Mucosa of descending colon (tissue), 3 donors: ENCODE data around the gene LZTS2. TPM values are rescaled to one million over a fixed set of nuclear protein-coding genes. Genes with fewer than 3 reads are reported as not detected.

ENCODE experiments used
- ATAC-seq: fragments of 200-7000 bp; cut with Tn5 transposase; one replicate; pipeline ENCODE4 v1.9.1; 2020; ENCODE audit warnings: mild to moderate bottlenecking, moderate library complexity
- DNase-seq, 3 donors: peaks; one replicate each; pipeline ENCODE4 v3.0.0-alpha.2; 2020
- H3K36me3 ChIP-seq: fragments of 200-600 bp; one replicate; pipeline ENCODE4 v1.8.0; 2021; ENCODE audit warnings: low read depth, mild to moderate bottlenecking
- H3K4me1 ChIP-seq: fragments of 200-600 bp; one replicate; pipeline ENCODE4 v1.8.0; 2021; ENCODE audit warnings: low read depth, mild to moderate bottlenecking
- H3K4me3 ChIP-seq: fragments of 200-600 bp; one replicate; pipeline ENCODE4 v1.8.0; 2021; ENCODE audit warnings: mild to moderate bottlenecking
- H3K9me3 ChIP-seq: fragments of 200-600 bp; one replicate; pipeline ENCODE4 v1.8.0; 2021; ENCODE audit warnings: mild to moderate bottlenecking
- intact Hi-C, 2 donors: fragments of 100-400 bp; cut with DNase I in 1 of 2; cut with micrococcal nuclease in 1 of 2; formaldehyde crosslinking; loops; one replicate each; pipeline versions ENCODE4 v1.11.0 to v1.11.1; 2022; cut with DNase I, micrococcal nuclease
- total RNA-seq, 3 donors: library from RNA; stranded (reverse); fragmentation: NEBNext Ultra II Directional in 2 of 3; extraction: Animal tissue kit (Norgen Biotek cat#: 25700) in 2 of 3; gene quantifications; one replicate each; pipeline versions ENCODE4 v1.2.1 to v1.2.4, GENCODE V29; 2021 to 2023
- TF ChIP-seq, protein P1 (sequence below): fragments of 200-600 bp; IDR thresholded peaks from one replicate; pipeline ENCODE4 v1.8.0; 2022; ENCODE audit warnings: antibody characterized with exemption, mild to moderate bottlenecking
- donor health status: DM: no; HTN: no; CAD: no; lungs with moderate emphysema.
- donor health status: DM: no; HTN: no; CAD: no.
- donor health status: DM: no; HTN: yes; CAD: no.

LZTS2 gene
- total RNA-seq, 3 donors from 2014 or later = 26.0 to 82.1 (median 31.5) TPM

- peak in 1 of 3 donors; percentile 29 for DNase-seq
- no peaks in the 10 kb centered on the region for H3K9me3 ChIP-seq
- intact Hi-C loops = no loop called here
- no peak overlapping the region for H3K4me3 ChIP-seq
- no peak for ATAC-seq
- peaks cover 23% of the 10 kb centered on the region for H3K4me1 ChIP-seq
- peaks cover 7% of the 10 kb centered on the region for H3K36me3 ChIP-seq
- TF ChIP-seq, protein P1, sequence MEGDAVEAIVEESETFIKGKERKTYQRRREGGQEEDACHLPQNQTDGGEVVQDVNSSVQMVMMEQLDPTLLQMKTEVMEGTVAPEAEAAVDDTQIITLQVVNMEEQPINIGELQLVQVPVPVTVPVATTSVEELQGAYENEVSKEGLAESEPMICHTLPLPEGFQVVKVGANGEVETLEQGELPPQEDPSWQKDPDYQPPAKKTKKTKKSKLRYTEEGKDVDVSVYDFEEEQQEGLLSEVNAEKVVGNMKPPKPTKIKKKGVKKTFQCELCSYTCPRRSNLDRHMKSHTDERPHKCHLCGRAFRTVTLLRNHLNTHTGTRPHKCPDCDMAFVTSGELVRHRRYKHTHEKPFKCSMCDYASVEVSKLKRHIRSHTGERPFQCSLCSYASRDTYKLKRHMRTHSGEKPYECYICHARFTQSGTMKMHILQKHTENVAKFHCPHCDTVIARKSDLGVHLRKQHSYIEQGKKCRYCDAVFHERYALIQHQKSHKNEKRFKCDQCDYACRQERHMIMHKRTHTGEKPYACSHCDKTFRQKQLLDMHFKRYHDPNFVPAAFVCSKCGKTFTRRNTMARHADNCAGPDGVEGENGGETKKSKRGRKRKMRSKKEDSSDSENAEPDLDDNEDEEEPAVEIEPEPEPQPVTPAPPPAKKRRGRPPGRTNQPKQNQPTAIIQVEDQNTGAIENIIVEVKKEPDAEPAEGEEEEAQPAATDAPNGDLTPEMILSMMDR = no peak
Measured at GRCh38 chr10:100984672-100985177, 14.9 kb upstream of the LZTS2 start.

DNA sequence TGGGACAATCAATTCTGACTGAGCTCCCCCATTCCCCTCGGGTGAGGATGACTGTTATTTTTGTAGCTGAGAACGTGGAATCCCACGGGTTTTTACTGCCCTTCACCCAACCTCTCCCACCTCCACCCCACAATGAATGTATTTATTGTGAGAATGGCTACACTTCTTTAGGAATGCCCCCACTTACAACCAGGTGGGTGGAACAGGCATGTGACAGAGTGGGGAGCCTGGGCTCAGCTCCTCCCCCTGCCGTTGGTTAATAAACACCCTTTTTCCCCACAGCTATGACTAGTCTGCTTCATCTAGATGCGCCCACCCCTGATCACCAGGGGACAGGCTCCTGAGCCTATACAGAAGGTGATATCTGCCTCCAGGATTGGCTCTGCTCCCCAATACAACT lies 14.3 kb upstream of the LZTS2 start:
- TF ChIP-seq, protein P1 = no peak
- H3K4me1 ChIP-seq = peaks cover 23% of the 10 kb centered on the region
- H3K9me3 ChIP-seq = no peaks in the 10 kb centered on the region
- ATAC-seq = no peak
- DNase-seq = no peak
- H3K4me3 ChIP-seq = no peak overlapping the region
- H3K36me3 ChIP-seq = peaks cover 7% of the 10 kb centered on the region
- intact Hi-C loops = no loop called here

- peak; percentile 30 for ATAC-seq
- no peak for DNase-seq
- no peaks in the 10 kb centered on the region for H3K9me3 ChIP-seq
- peaks cover under 1% of the 10 kb centered on the region for H3K36me3 ChIP-seq
- H3K4me1 ChIP-seq = peaks cover 23% of the 10 kb centered on the region
- intact Hi-C loops = no loop called here
- peak overlapping the region; percentile 87 for H3K4me3 ChIP-seq
- TF ChIP-seq, protein P1 = no peak
Measured at GRCh38 chr10:100986623-100986951, 13.0 kb upstream of the LZTS2 start.

- TF ChIP-seq, protein P1 = no peak
- intact Hi-C loops = no loop called here
- ATAC-seq (peak; percentile 93), DNase-seq (peak; percentile 90 to 93 (median 90))
- Histone ChIP-seq H3K9me3 (no peaks in the 10 kb centered on the region), H3K36me3 (no peaks in the 10 kb centered on the region), H3K4me1 (peaks cover 23% of the 10 kb centered on the region), H3K4me3 (peak within 1 kb of the TSS; percentile 87)
Measured at GRCh38 chr10:100986952-100987684, 12.5 kb upstream of the LZTS2 start, which contains the start of the genes MRPL43 and TWNK. Gene MRPL43, minus strand, starts transcription at chr10:100987497. Its CDS starts 54 bp downstream, at chr10:100987443. Gene TWNK, plus strand, starts transcription at chr10:100987543. Its CDS starts 668 bp downstream, at chr10:100988211.

- TF ChIP-seq, protein P1 = no peak
- intact Hi-C loops = no loop called here
- no peaks in the 10 kb centered on the region for H3K9me3 ChIP-seq
- no peak for DNase-seq
- peak overlapping the region; percentile 87 for H3K4me3 ChIP-seq
- peaks cover 23% of the 10 kb centered on the region for H3K4me1 ChIP-seq
- H3K36me3 ChIP-seq = no peaks in the 10 kb centered on the region
- no peak for ATAC-seq
Measured at GRCh38 chr10:100987685-100988049, 11.9 kb upstream of the LZTS2 start.
